Adrenal gland (tissue), 12 donors: Measurements from ENCODE around the gene DPY19L3. TPM values are rescaled to one million over a fixed set of nuclear protein-coding genes. Genes with fewer than 3 reads are reported as not detected.

ENCODE experiments used
- polyA plus RNA-seq, 3 donors: library from polyadenylated mRNA; stranded (reverse); fragments of 200-250 nt in 2 of 3; fragments of 350-450 nt in 1 of 3; fragmentation: Illumina TruSeq in 1 of 3; extraction: RNeasy Lipid Tissue Mini Kit (QIAGEN cat#74804) in 1 of 3; gene quantifications; one replicate each; pipeline ENCODE4 v1.2.3, GENCODE V29; 2013 to 2014
- total RNA-seq, 9 donors: library from RNA; depleted of rRNA in 4 of 9; stranded (reverse); fragments of >200 nt in 4 of 9; fragments of 120-200 nt in 1 of 9; fragmentation: NEBNext Ultra II Directional in 1 of 9; extraction: Animal tissue kit (Norgen Biotek cat#: 25700) in 1 of 9; gene quantifications; one replicate each; pipeline versions ENCODE4 v1.1.0 to v1.2.4, GENCODE V29; 2013 to 2023
- donor health status: healthy with polysubstance abuse.
- donor health status: Bipolar disorder and iron deficiency.
- donor health status: DM: yes; HTN: yes; CAD: no.
- donor health status: DM: no; HTN: no; CAD: no.
- donor health status: DM: no; HTN: no; CAD: no.
- donor health status: DM: yes; HTN: yes; CAD: no.

The DPY19L3 gene
- total and polyA plus RNA-seq, 12 donors: 5.4 to 31.0 (median 21.6) TPM

Other genes with a start within 250 kb of the DPY19L3 start
- gene ZNF507, start 60.2 kb upstream of the DPY19L3 start, total RNA-seq: 10 to 100 TPM; 10.2 to 23.2 (median 15.1) TPM
- 10 to 100 TPM in 1 of 3 donors, 1 to 10 TPM in 2; 4.3 to 11.1 (median 8.4) TPM for gene ZNF507, start 60.2 kb upstream of the DPY19L3 start, polyA plus RNA-seq
- 100 to 1,000 TPM in 4 of 9 donors, 10 to 100 TPM in 5; 56.4 to 213 (median 99.0) TPM for gene PDCD5, start 175.4 kb downstream of the DPY19L3 start, total RNA-seq
- gene PDCD5, start 175.4 kb downstream of the DPY19L3 start, polyA plus RNA-seq: 100 to 1,000 TPM; 190 to 274 (median 208) TPM